HUES48 (cell line): ENCODE data around the gene MAN1A1.

ENCODE experiments used
- H3K27ac ChIP-seq: one replicate; pipeline ENCODE4 v1.7.0; 2013; ENCODE audit warnings: low read depth, low read length, inconsistent platforms
- H3K27me3 ChIP-seq: 2 replicates; pipeline ENCODE4 v1.6.1; 2013; ENCODE audit warnings: mild to moderate bottlenecking, low read length; ENCODE audit not compliant: control insufficient read depth, insufficient read depth
- H3K36me3 ChIP-seq: 2 replicates; pipeline ENCODE4 v1.6.1; 2013; ENCODE audit warnings: low read length; ENCODE audit not compliant: control insufficient read depth, insufficient read depth
- H3K4me1 ChIP-seq: 2 replicates; pipeline ENCODE4 v1.6.1; 2013; ENCODE audit warnings: mild to moderate bottlenecking, low read length; ENCODE audit not compliant: control insufficient read depth, insufficient read depth
- H3K4me3 ChIP-seq: 2 replicates; pipeline ENCODE4 v1.5.1; 2013; ENCODE audit warnings: mild to moderate bottlenecking, low read depth, low read length
- H3K9ac ChIP-seq: 2 replicates; pipeline ENCODE4 v1.6.1; 2013; ENCODE audit warnings: mild to moderate bottlenecking, low read depth, low read length, moderate library complexity
- H3K9me3 ChIP-seq: 2 replicates; pipeline ENCODE4 v1.6.1; 2013; ENCODE audit warnings: low read length; ENCODE audit not compliant: control insufficient read depth, insufficient read depth

Gene MAN1A1

GRCh38 chr6:119267126-119267905 lies 82.2 kb downstream of the MAN1A1 start:
- H3K36me3 ChIP-seq, result no peaks in the 10 kb centered on the region
- H3K4me3 ChIP-seq, result no peak overlapping the region
- peaks cover 8% of the 10 kb centered on the region for H3K9me3 ChIP-seq
- H3K9ac ChIP-seq, result no peak overlapping the region
- H3K27ac ChIP-seq, result no peak overlapping the region
- H3K4me1 ChIP-seq, result no peaks in the 10 kb centered on the region
- H3K27me3 ChIP-seq, result no peaks in the 10 kb centered on the region

GRCh38 chr6:119264854-119265397 lies 84.6 kb downstream of the MAN1A1 start:
- Histone ChIP-seq H3K9ac (no peak overlapping the region), H3K4me3 (no peak overlapping the region), H3K27ac (no peak overlapping the region), H3K36me3 (no peaks in the 10 kb centered on the region), H3K4me1 (no peaks in the 10 kb centered on the region), H3K9me3 (no peaks in the 10 kb centered on the region), H3K27me3 (no peaks in the 10 kb centered on the region)

- Histone ChIP-seq H3K36me3 (no peaks in the 10 kb centered on the region), H3K4me3 (no peak overlapping the region), H3K27ac (no peak overlapping the region), H3K4me1 (no peaks in the 10 kb centered on the region), H3K27me3 (no peaks in the 10 kb centered on the region), H3K9me3 (no peaks in the 10 kb centered on the region), H3K9ac (no peak overlapping the region)
Observed at GRCh38 chr6:119262612-119263011, 86.9 kb downstream of the MAN1A1 start.

- Histone ChIP-seq H3K27me3 (no peaks in the 10 kb centered on the region), H3K36me3 (no peaks in the 10 kb centered on the region), H3K9me3 (no peaks in the 10 kb centered on the region), H3K4me3 (no peak overlapping the region), H3K27ac (no peak overlapping the region), H3K4me1 (no peaks in the 10 kb centered on the region), H3K9ac (no peak overlapping the region)
Observed at GRCh38 chr6:119261944-119262284, 87.6 kb downstream of the MAN1A1 start.

GRCh38 chr6:119259027-119259426 lies 90.5 kb downstream of the MAN1A1 start:
- H3K27ac ChIP-seq, result no peak overlapping the region
- no peaks in the 10 kb centered on the region for H3K36me3 ChIP-seq
- no peak overlapping the region for H3K9ac ChIP-seq
- H3K27me3 ChIP-seq, result no peaks in the 10 kb centered on the region
- no peaks in the 10 kb centered on the region for H3K4me1 ChIP-seq
- no peaks in the 10 kb centered on the region for H3K9me3 ChIP-seq
- no peak overlapping the region for H3K4me3 ChIP-seq

- H3K9me3 ChIP-seq, result no peaks in the 10 kb centered on the region
- no peak overlapping the region for H3K9ac ChIP-seq
- no peaks in the 10 kb centered on the region for H3K4me1 ChIP-seq
- H3K36me3 ChIP-seq, result no peaks in the 10 kb centered on the region
- H3K27me3 ChIP-seq, result no peaks in the 10 kb centered on the region
- H3K27ac ChIP-seq, result no peak overlapping the region
- no peak overlapping the region for H3K4me3 ChIP-seq
Observed at GRCh38 chr6:119257726-119258125, 91.8 kb downstream of the MAN1A1 start.

- no peak overlapping the region for H3K27ac ChIP-seq
- no peaks in the 10 kb centered on the region for H3K4me1 ChIP-seq
- H3K9ac ChIP-seq, result no peak overlapping the region
- H3K4me3 ChIP-seq, result no peak overlapping the region
- no peaks in the 10 kb centered on the region for H3K27me3 ChIP-seq
- no peaks in the 10 kb centered on the region for H3K9me3 ChIP-seq
- H3K36me3 ChIP-seq, result no peaks in the 10 kb centered on the region
Observed at GRCh38 chr6:119256978-119257462, 92.5 kb downstream of the MAN1A1 start.

- H3K9ac ChIP-seq, result no peak overlapping the region
Observed at GRCh38 chr6:119256392-119256791, 93.2 kb downstream of the MAN1A1 start.

GRCh38 chr6:119255492-119255891 lies 94.1 kb downstream of the MAN1A1 start:
- Histone ChIP-seq H3K9ac (no peak overlapping the region), H3K27me3 (no peaks in the 10 kb centered on the region), H3K4me3 (no peak overlapping the region), H3K36me3 (no peaks in the 10 kb centered on the region), H3K27ac (no peak overlapping the region), H3K4me1 (no peaks in the 10 kb centered on the region), H3K9me3 (no peaks in the 10 kb centered on the region)

More at GRCh38 chr6:119256392-119256791, 93.2 kb downstream of the MAN1A1 start:
- no peaks in the 10 kb centered on the region for H3K4me1 ChIP-seq
- no peaks in the 10 kb centered on the region for H3K27me3 ChIP-seq
- H3K27ac ChIP-seq, result no peak overlapping the region
- no peaks in the 10 kb centered on the region for H3K9me3 ChIP-seq
- H3K36me3 ChIP-seq, result no peaks in the 10 kb centered on the region
- H3K4me3 ChIP-seq, result no peak overlapping the region

GRCh38 chr6:119250036-119250435 lies 99.5 kb downstream of the MAN1A1 start:
- Histone ChIP-seq H3K36me3 (no peaks in the 10 kb centered on the region), H3K27me3 (no peaks in the 10 kb centered on the region), H3K9me3 (no peaks in the 10 kb centered on the region), H3K4me3 (no peak overlapping the region), H3K9ac (no peak overlapping the region), H3K27ac (no peak overlapping the region), H3K4me1 (no peaks in the 10 kb centered on the region)

GRCh38 chr6:119249319-119249718 lies 100.2 kb downstream of the MAN1A1 start:
- H3K27ac ChIP-seq, result no peak overlapping the region
- no peaks in the 10 kb centered on the region for H3K4me1 ChIP-seq
- no peaks in the 10 kb centered on the region for H3K27me3 ChIP-seq
- no peak overlapping the region for H3K9ac ChIP-seq
- H3K9me3 ChIP-seq, result no peaks in the 10 kb centered on the region
- H3K36me3 ChIP-seq, result no peaks in the 10 kb centered on the region
- H3K4me3 ChIP-seq, result no peak overlapping the region
